GM23338 (cell line): ENCODE data around the gene P2RX4.

Experiments used
- CREB1 ChIP-seq: fragments of 250-450 bp; sonication (Bioruptor Pico); IDR thresholded peaks from 2 replicates; pipeline ENCODE4 v1.5.0; 2020; ENCODE audit warnings: low read depth, mild to moderate bottlenecking, moderate library complexity
- EZH2 ChIP-seq: fragments of 200-600 bp; sonication (generic); IDR thresholded peaks from one replicate; pipeline ENCODE4 v1.8.0; 2017; ENCODE audit warnings: antibody characterized with exemption, mild to moderate bottlenecking, low read depth; ENCODE audit not compliant: unreplicated experiment
- EZH2phosphoT487 ChIP-seq: fragments of 200-600 bp; sonication (generic); IDR thresholded peaks from one replicate; pipeline ENCODE4 v1.8.1; 2018; ENCODE audit warnings: antibody characterized with exemption; ENCODE audit not compliant: unreplicated experiment
- POLR2AphosphoS5 ChIP-seq: IDR thresholded peaks from 2 replicates; pipeline ENCODE4 v1.6.1; 2016; ENCODE audit warnings: antibody characterized with exemption, low read depth
- STAT1 ChIP-seq: IDR thresholded peaks from one replicate; pipeline ENCODE4 v1.6.1; 2016; ENCODE audit warnings: antibody characterized with exemption; ENCODE audit not compliant: unreplicated experiment
- TF ChIP-seq, protein P1 (sequence below), 2 experiments: fragments of 200-600 bp in 1 of 2; sonication (generic) in 1 of 2; conservative IDR thresholded peaks; 2 replicates each; pipeline versions ENCODE4 v1.5.1 to v1.6.1; 2016 to 2017; ENCODE audit warnings: antibody characterized with exemption in 2 of 2, low read depth in 2 of 2, mild to moderate bottlenecking in 2 of 2, moderate library complexity in 1 of 2
- TF ChIP-seq, protein P2 (sequence below): IDR thresholded peaks from one replicate; pipeline ENCODE4 v1.6.1; 2018; ENCODE audit warnings: antibody characterized with exemption; ENCODE audit not compliant: unreplicated experiment
- TF ChIP-seq, protein P3 (sequence below): IDR thresholded peaks from 2 replicates; pipeline ENCODE4 v1.6.1; 2016; ENCODE audit warnings: antibody characterized with exemption

DNA sequence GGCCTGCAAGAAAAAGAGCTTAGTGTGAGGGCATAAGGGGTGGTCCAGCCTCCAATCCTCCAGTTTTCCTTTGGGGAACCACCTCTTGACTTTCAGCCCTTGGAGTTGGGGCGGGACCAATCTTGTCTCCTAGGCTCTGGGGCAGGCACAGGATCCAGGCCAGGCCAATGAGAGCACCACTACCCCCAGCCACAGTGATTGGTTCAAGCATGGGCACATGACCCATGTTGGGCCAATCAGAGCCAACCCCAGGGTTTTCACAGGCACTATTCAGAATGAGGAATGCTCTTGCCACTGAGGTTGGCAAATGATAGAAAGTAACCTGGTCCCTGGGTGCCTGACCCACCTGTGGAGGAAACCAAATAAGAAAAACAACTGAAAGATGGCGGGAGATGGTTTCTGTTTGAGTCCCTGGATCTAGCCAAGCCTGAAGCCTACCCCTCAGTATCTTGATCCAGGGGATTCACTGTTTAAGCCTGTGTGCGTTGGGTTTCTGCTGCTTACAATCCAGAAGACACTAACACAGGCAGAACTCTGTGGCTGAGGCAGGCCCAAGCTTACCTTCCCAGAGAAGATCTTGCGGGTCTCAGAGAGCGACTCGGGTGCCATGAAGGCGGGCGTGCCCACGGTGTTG lies 42.9 kb downstream of the P2RX4 start:
- TF ChIP-seq, protein P1, sequence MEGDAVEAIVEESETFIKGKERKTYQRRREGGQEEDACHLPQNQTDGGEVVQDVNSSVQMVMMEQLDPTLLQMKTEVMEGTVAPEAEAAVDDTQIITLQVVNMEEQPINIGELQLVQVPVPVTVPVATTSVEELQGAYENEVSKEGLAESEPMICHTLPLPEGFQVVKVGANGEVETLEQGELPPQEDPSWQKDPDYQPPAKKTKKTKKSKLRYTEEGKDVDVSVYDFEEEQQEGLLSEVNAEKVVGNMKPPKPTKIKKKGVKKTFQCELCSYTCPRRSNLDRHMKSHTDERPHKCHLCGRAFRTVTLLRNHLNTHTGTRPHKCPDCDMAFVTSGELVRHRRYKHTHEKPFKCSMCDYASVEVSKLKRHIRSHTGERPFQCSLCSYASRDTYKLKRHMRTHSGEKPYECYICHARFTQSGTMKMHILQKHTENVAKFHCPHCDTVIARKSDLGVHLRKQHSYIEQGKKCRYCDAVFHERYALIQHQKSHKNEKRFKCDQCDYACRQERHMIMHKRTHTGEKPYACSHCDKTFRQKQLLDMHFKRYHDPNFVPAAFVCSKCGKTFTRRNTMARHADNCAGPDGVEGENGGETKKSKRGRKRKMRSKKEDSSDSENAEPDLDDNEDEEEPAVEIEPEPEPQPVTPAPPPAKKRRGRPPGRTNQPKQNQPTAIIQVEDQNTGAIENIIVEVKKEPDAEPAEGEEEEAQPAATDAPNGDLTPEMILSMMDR (conservative IDR thresholded peaks at IDR 0.05; ENCODE audit: low read depth in 2 of 2) = no peak
- TF ChIP-seq CREB1 (CRISPR knock-in tag) = no peak
- no peak for TF ChIP-seq EZH2
- TF ChIP-seq STAT1 = no peak
- no peak for TF ChIP-seq EZH2phosphoT487
- no peak for TF ChIP-seq POLR2AphosphoS5
- TF ChIP-seq, protein P2, sequence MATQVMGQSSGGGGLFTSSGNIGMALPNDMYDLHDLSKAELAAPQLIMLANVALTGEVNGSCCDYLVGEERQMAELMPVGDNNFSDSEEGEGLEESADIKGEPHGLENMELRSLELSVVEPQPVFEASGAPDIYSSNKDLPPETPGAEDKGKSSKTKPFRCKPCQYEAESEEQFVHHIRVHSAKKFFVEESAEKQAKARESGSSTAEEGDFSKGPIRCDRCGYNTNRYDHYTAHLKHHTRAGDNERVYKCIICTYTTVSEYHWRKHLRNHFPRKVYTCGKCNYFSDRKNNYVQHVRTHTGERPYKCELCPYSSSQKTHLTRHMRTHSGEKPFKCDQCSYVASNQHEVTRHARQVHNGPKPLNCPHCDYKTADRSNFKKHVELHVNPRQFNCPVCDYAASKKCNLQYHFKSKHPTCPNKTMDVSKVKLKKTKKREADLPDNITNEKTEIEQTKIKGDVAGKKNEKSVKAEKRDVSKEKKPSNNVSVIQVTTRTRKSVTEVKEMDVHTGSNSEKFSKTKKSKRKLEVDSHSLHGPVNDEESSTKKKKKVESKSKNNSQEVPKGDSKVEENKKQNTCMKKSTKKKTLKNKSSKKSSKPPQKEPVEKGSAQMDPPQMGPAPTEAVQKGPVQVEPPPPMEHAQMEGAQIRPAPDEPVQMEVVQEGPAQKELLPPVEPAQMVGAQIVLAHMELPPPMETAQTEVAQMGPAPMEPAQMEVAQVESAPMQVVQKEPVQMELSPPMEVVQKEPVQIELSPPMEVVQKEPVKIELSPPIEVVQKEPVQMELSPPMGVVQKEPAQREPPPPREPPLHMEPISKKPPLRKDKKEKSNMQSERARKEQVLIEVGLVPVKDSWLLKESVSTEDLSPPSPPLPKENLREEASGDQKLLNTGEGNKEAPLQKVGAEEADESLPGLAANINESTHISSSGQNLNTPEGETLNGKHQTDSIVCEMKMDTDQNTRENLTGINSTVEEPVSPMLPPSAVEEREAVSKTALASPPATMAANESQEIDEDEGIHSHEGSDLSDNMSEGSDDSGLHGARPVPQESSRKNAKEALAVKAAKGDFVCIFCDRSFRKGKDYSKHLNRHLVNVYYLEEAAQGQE = no peak
- TF ChIP-seq, protein P3, sequence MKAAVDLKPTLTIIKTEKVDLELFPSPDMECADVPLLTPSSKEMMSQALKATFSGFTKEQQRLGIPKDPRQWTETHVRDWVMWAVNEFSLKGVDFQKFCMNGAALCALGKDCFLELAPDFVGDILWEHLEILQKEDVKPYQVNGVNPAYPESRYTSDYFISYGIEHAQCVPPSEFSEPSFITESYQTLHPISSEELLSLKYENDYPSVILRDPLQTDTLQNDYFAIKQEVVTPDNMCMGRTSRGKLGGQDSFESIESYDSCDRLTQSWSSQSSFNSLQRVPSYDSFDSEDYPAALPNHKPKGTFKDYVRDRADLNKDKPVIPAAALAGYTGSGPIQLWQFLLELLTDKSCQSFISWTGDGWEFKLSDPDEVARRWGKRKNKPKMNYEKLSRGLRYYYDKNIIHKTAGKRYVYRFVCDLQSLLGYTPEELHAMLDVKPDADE = no peak
